Small intestine (tissue), 7 donors: Measurements from ENCODE around the gene KANK4. TPM values are rescaled to one million over a fixed set of nuclear protein-coding genes. Genes with fewer than 3 reads are reported as not detected.

Source experiments
- DNase-seq, 2 donors: peaks; one replicate each; pipeline versions ENCODE4 v3.0.0 to v3.0.0-alpha.2; 2013
- FAIRE-seq: peaks from 2 replicates; lab custom pipeline; 2012; peaks lifted over from hg19 to GRCh38; lab: Jason Lieb, UNC
- H3K27ac ChIP-seq, 3 donors: one replicate each; pipeline ENCODE4 v1.5.1; 2013; ENCODE audit warnings: low read length in 2 of 3, mild to moderate bottlenecking in 2 of 3, control low read depth in 1 of 3, inconsistent platforms in 1 of 3, low read depth in 1 of 3, moderate library complexity in 1 of 3
- H3K27me3 ChIP-seq, 3 donors: one replicate each; pipeline ENCODE4 v1.6.1; 2013; ENCODE audit warnings: low read length in 3 of 3, inconsistent platforms in 1 of 3; ENCODE audit not compliant: control insufficient read depth in 3 of 3, insufficient read depth in 3 of 3
- H3K36me3 ChIP-seq, 3 donors: one replicate each; pipeline ENCODE4 v1.6.1; 2013; ENCODE audit warnings: low read length in 3 of 3, inconsistent platforms in 1 of 3, low read depth in 1 of 3, mild to moderate bottlenecking in 1 of 3, moderate library complexity in 1 of 3; ENCODE audit not compliant: control insufficient read depth in 3 of 3, insufficient read depth in 2 of 3
- H3K4me1 ChIP-seq, 3 donors: one replicate each; pipeline ENCODE4 v1.6.1; 2013; ENCODE audit warnings: low read length in 2 of 3, inconsistent platforms in 1 of 3, low read depth in 1 of 3, mild to moderate bottlenecking in 1 of 3, moderate library complexity in 1 of 3; ENCODE audit not compliant: control insufficient read depth in 3 of 3, insufficient read depth in 2 of 3
- H3K4me3 ChIP-seq, 3 donors: one replicate each; pipeline ENCODE4 v1.5.1; 2013; ENCODE audit warnings: low read length in 3 of 3, control low read depth in 1 of 3, inconsistent platforms in 1 of 3, low read depth in 1 of 3, mild to moderate bottlenecking in 1 of 3, moderate library complexity in 1 of 3
- H3K9me3 ChIP-seq, 2 donors: one replicate each; pipeline ENCODE4 v1.6.1; 2013; ENCODE audit warnings: low read depth in 1 of 2, low read length in 1 of 2; ENCODE audit not compliant: control insufficient read depth in 2 of 2, insufficient read depth in 1 of 2
- WGBS, 3 donors: extraction: QIAGEN DNeasy Blood & Tissue Kit; methylation state at CpG; one replicate each; pipeline ENCODE4 v1.1.7; 2013; 5-methylcytosine and 5-hydroxymethylcytosine counted together
- polyA plus RNA-seq, 4 donors: library from polyadenylated mRNA; stranded (reverse) in 3 of 4; unstranded in 1 of 4; fragments of 200-250 nt in 3 of 4; fragments of 120-200 nt in 1 of 4; gene quantifications; one replicate each; pipeline versions ENCODE4 v1.2.1 to v1.2.3, GENCODE V29; 2013
- donor health status: healthy with polysubstance abuse.
- donor health status: control.
- donor health status: control.
- donor health status: Bipolar disorder and iron deficiency.
- donor health status: healthy.

Gene KANK4
- polyA plus RNA-seq, 4 donors, result 0.43 to 1.4 TPM; not detected in 2

DNA sequence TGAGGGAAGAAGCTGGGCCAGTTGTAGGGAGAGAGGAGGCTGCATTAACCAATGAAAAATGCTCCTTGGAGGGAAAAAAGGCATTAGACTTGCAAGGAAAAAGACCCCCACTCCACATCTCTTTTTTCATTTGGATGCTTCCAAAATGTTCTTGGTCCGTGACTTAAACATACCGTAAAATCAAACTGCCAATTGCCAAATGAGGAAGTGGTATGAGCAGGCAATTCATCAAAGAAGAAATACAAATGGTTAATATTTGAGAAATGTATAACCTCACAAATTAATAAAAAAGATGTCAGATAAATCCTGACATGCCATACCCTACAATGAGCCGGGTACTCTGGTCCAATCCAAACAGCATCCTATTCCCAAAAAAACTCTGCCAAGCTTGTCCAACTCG lies 30.6 kb downstream of the KANK4 start:
- DNase-seq (no peak), FAIRE-seq (no peak)
- H3K4me3 ChIP-seq, result no peak overlapping the region
- H3K36me3 ChIP-seq, result no peaks in the 10 kb centered on the region
- peaks cover 0 to 8% (median 3%) of the 10 kb centered on the region in 3 donors for H3K27me3 ChIP-seq
- H3K9me3 ChIP-seq, result no peaks in the 10 kb centered on the region
- H3K4me1 ChIP-seq, result peaks cover 0 to 9% (median 0%) of the 10 kb centered on the region in 3 donors
- H3K27ac ChIP-seq, result no peak overlapping the region
- 81 to 86% (median 82%) methylated on average over 4 of the region's 4 CpGs for WGBS, 3 donors

DNA sequence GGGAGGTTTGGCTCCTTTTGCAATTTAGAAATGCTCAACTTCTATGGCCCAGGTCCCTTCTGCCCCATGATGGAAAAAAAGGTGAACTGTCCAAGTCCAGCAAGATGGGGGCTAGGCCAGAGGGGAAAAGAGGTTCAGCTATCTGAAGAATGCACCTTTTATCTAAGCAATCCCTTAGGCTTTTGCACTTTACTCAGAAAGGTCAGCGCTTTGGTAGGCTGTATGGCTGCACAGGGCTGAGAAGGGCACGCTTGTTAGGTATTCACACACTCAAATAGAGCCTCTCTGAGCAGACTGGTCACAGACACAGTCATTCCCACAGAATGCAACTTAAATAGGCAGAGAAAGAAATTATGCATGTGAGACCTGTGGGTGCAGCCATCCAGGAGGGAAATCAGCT lies 31.0 kb downstream of the KANK4 start:
- no peak for FAIRE-seq
- no peak overlapping the region for H3K27ac ChIP-seq
- 88 to 99% (median 90%) methylated on average over 2 of the region's 2 CpGs for WGBS, 3 donors
- H3K27me3 ChIP-seq, result peaks cover 0 to 8% (median 3%) of the 10 kb centered on the region in 3 donors
- no peak overlapping the region for H3K4me3 ChIP-seq
- no peaks in the 10 kb centered on the region for H3K36me3 ChIP-seq
- H3K9me3 ChIP-seq, result no peaks in the 10 kb centered on the region
- no peak for DNase-seq
- peaks cover 0 to 9% (median 0%) of the 10 kb centered on the region in 3 donors for H3K4me1 ChIP-seq

DNA sequence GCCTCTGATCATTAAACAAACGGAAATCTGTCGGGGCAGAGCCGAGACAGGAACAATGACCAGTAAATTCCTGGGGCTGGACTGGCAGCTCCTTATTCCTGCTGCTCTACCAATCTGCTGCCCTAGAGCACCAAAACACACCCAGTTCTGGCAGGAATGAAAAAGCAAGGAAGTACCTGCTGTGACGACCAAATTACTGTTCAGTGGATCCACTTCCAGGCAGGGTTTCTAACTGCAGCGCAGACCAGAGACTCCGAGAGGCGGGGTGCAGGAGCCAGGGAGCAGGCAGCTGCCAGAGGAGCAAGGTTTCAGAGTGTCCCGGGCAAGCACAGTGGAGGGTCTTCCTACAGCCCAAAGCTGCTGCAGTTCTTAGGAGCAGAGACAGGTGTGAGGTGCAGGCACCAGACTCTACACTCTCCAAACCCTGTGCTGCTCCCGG lies 32.4 kb downstream of the KANK4 start:
- no peaks in the 10 kb centered on the region for H3K9me3 ChIP-seq
- FAIRE-seq, result no peak
- no peak overlapping the region for H3K27ac ChIP-seq
- DNase-seq, result peak; percentile 17 to 26
- no peaks in the 10 kb centered on the region for H3K36me3 ChIP-seq
- WGBS, 3 donors, result 7 to 26% (median 24%) methylated on average over 9 of the region's 9 CpGs
- no peak overlapping the region for H3K4me3 ChIP-seq
- H3K4me1 ChIP-seq, result peaks cover 0 to 9% (median 0%) of the 10 kb centered on the region in 3 donors
- H3K27me3 ChIP-seq, result peaks cover 0 to 8% (median 3%) of the 10 kb centered on the region in 3 donors

DNA sequence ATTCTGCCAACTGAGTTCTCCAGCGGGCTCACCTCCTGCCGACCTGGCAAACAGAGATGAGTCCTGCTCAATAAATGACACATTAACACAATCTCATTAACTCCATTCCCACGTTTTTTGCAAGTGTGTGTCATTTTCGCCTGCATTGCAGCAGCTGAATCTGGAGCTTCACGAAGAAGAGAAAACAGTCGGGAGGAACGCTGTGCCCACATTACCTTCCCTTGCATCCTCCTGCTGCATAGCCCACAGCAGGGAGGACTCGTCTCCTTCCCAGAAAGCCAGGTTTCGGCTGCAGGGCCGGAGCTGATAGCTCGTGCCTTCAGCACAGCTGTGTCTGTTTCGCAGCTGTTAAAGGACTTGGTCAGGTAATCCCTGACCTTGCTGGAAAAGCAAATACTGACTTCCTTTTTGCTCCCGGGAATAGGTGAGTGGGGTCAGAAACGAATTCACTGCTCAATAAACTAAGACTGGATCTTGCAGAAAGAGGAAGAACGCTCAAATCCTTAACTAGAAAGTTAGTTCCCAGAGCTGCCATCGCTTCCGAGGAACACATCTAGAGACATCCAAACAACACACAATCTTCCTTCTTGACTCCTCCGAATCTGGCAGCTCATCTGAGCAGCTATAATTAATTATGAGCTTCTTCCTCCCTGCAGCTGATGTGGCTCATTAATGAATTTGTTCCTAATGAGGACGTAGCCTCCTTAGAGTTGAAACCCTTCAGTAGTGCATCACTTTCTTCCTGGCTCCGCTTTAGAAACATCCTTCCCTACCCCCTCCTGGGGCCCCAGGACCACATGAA lies 33.0 kb downstream of the KANK4 start:
- 6 to 39% (median 22%) methylated on average over 20 of the region's 20 CpGs for WGBS, 3 donors
- no peaks in the 10 kb centered on the region for H3K9me3 ChIP-seq
- no peaks in the 10 kb centered on the region for H3K36me3 ChIP-seq
- no peak for FAIRE-seq
- H3K27ac ChIP-seq, result no peak overlapping the region
- H3K4me1 ChIP-seq, result peaks cover 0 to 9% (median 0%) of the 10 kb centered on the region in 3 donors
- H3K4me3 ChIP-seq, result no peak overlapping the region
- peaks cover 0 to 8% (median 3%) of the 10 kb centered on the region in 3 donors for H3K27me3 ChIP-seq
- peak; percentile 3 to 41 for DNase-seq

DNA sequence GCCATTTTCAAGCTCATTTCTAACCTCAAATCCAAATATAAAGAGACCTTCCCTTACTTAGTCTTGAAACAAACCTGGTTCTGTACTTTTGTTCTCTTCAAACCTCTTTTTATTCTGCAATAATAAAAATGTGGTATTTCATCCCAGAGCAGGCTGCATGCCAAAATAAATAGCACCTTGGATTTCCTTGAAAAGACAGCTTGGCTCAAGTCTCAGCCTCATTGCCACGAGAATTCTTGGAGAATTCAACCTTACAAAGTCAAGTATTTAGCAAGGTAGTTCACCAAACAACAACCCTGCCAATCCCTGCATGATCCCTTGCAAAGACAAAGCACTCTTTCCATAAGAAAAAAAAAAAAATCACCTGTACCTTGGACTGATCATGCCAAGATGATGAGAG lies 33.8 kb downstream of the KANK4 start:
- FAIRE-seq, result no peak
- WGBS, 3 donors, result 5 to 34% (median 12%) methylated on average over 1 of the region's 1 CpG
- Histone ChIP-seq H3K4me3 (no peak overlapping the region), H3K9me3 (no peaks in the 10 kb centered on the region), H3K36me3 (no peaks in the 10 kb centered on the region), H3K4me1 (peaks cover 0 to 9% (median 0%) of the 10 kb centered on the region in 3 donors), H3K27ac (no peak overlapping the region), H3K27me3 (peaks cover 0 to 8% (median 3%) of the 10 kb centered on the region in 3 donors)
- no peak for DNase-seq

DNA sequence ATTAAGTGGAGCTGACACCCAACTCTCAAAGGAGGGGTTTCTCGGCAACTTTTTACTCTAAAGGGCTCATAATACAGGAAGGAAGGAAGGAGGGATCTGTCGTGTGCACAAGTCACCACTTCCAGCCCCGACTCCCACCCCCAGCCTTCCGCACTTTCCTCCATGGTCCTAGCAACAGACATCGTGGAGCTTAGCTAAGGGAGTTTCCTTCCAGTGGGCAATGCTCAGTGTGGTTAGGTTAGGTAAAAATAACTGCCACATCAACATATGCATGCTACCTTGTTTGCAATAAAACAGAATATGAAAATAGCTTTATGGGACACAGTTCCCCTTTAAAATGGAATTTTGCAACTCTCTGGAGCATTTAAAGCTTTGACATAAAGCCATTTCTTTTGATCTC lies 35.2 kb downstream of the KANK4 start:
- Histone ChIP-seq H3K36me3 (no peaks in the 10 kb centered on the region), H3K27me3 (peaks cover 0 to 8% (median 6%) of the 10 kb centered on the region in 3 donors), H3K9me3 (no peaks in the 10 kb centered on the region), H3K4me1 (peaks cover 0 to 9% (median 0%) of the 10 kb centered on the region in 3 donors), H3K27ac (no peak overlapping the region), H3K4me3 (no peak overlapping the region)
- DNase-seq (no peak), FAIRE-seq (no peak)
- WGBS, 3 donors, result 52 to 80% (median 69%) methylated on average over 5 of the region's 5 CpGs

DNA sequence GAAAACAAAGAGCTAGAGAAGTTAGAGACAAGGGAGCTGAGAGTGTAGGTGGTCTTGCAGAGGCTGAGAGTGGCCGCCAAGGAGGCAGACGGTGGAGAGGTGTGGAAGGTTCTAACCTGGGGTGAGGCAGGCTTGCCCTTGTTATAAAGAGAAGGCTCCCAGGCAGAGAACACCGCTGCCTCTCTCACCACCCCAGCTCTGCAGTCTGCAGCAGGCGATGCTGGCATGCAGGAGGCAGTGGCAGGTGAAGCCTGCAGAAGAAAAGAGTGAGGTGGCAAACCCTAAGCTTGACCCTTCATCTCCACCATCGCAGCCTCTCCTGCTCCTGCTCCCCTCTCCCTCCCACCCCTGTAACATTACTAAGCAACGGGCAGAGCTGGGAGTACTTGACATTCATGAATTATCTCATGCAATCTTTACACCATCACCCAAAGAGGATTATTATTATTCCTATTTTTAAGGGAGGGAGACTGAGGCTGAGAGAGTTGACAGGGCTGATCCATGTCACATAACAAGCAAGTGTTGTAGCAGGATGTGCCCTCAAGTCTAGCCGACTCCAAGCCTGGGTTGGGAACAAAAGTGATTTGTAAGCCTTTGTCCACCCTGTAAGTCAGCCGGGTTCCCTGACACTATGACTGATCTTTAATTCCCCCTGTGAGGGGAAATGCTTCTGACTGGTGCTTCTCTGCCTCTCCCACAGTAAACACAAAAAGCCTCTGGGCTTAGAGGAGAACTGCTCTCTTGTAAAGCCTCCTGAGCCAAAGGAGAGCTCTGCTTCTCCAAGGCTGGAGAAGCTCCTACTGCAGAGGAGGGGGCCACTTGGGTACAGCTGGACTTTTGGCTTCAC lies 36.1 kb downstream of the KANK4 start:
- no peaks in the 10 kb centered on the region for H3K36me3 ChIP-seq
- H3K4me3 ChIP-seq, result no peak overlapping the region
- FAIRE-seq (no peak), DNase-seq (no peak)
- H3K9me3 ChIP-seq, result no peaks in the 10 kb centered on the region
- H3K27ac ChIP-seq, result no peak overlapping the region
- peaks cover 0 to 8% (median 6%) of the 10 kb centered on the region in 3 donors for H3K27me3 ChIP-seq
- WGBS, 3 donors, result 75 to 83% (median 83%) methylated on average over 8 of the region's 8 CpGs
- H3K4me1 ChIP-seq, result peaks cover 0 to 12% (median 0%) of the 10 kb centered on the region in 3 donors

DNA sequence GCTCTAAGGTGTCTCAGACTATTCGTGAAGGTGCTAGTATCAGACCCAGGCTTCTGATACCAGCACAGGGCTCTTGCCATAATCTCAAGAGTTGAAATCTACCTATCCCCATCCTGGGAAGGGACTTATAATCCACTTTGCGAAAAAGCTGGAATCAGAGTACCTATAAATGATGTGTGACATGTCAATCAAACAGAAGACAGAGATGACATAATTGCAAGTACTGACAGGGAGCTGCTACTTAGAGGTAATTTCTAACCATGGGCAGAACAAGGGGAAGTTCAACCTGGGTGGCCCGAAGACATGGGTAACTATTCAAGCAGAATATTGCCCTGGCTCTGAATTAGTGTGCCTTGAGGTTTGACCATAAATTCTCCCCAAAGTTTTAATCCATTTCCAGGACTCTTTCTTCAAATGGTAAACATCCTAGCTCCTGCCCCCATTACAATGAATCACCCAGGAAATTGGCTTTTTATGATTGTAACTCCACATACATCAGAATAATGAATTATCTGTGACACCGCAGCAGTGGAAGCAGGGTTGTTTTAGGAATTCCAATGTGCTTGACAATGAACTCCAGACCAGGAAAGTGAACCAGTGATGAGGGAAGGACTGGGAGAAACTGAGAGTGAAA lies 37.2 kb downstream of the KANK4 start:
- H3K27me3 ChIP-seq, result peaks cover 0 to 6% (median 2%) of the 10 kb centered on the region in 3 donors
- no peak overlapping the region for H3K4me3 ChIP-seq
- DNase-seq (no peak), FAIRE-seq (no peak)
- peaks cover 0 to 12% (median 0%) of the 10 kb centered on the region in 3 donors for H3K4me1 ChIP-seq
- no peaks in the 10 kb centered on the region for H3K36me3 ChIP-seq
- H3K27ac ChIP-seq, result no peak overlapping the region
- H3K9me3 ChIP-seq, result no peaks in the 10 kb centered on the region
- 88 to 92% (median 91%) methylated on average over 4 of the region's 4 CpGs for WGBS, 3 donors
